NOMO-1 treated with DMSO at 0.1 percent for 48 hours (cell line): Measurements from ENCODE around the gene PRDM7.

Experiments used
- DNase-seq: peaks from one replicate; lab custom pipeline; 2025; ENCODE audit not compliant: unreplicated experiment; lab: John Stamatoyannopoulos, UW

Gene PRDM7

DNA sequence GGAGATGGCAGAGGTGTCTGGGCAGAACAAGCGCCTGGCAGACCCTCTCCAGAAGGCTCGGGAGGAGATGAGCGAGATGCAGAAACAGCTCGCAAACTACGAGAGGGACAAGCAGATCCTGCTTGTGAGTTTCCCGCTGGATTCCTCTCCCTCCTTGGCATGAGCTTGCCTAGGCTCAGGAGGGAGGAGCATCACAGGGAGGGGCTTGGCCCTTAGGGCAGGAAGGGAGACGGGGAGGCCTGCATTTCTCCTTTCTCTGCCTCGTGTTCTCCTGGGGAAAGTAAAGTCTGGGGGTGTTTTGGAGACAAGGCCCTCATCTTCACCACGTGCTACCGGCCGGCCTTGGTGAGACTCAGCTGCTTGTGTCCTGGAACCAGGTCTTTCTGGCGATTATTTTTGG is 39.9 kb downstream of the PRDM7 start:
- DNase-seq = no peak

DNA sequence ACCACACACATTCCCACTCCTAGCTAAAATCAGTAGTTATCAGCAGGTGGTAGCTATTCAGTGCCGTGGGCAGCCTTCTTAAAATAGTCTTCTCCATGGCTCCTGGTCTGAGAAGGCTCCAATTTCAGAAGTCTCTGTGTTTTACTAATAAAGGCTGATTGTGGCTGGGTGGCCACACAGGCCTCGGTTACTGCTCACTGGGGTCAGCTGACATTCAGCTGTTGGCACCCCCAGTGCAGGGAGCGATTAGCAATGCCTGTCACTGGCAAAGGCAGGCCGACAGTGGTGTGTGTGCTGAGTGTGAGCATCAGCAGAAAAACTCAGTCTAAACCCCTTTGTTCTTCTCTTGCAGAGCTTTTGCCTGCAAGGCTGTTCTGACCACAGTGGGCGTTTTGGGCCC is 41.2 kb downstream of the PRDM7 start:
- DNase-seq = no peak

- DNase-seq = no peak
Observed at GRCh38 chr16:90034504-90034903, 42.6 kb downstream of the PRDM7 start.

DNA sequence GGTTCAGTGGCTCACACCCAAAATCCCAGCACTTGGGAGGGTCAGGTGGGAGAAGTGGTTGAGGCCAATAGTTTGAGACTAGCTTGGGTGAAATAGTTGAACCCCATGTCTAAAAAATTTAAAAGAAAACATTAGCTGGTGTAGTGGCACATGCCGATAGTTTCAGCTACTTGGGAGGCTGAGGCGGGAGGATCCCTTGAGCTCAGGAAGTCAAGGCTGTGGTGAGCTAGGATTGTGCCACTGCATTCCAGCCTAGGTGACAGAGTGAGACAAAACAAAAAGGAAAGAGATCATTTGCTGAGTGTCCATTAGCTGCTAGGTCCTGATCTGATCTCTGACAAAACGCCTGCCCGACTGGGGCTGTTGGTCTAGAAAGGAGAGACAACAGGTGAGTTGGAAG is 43.7 kb downstream of the PRDM7 start:
- DNase-seq = no peak

DNA sequence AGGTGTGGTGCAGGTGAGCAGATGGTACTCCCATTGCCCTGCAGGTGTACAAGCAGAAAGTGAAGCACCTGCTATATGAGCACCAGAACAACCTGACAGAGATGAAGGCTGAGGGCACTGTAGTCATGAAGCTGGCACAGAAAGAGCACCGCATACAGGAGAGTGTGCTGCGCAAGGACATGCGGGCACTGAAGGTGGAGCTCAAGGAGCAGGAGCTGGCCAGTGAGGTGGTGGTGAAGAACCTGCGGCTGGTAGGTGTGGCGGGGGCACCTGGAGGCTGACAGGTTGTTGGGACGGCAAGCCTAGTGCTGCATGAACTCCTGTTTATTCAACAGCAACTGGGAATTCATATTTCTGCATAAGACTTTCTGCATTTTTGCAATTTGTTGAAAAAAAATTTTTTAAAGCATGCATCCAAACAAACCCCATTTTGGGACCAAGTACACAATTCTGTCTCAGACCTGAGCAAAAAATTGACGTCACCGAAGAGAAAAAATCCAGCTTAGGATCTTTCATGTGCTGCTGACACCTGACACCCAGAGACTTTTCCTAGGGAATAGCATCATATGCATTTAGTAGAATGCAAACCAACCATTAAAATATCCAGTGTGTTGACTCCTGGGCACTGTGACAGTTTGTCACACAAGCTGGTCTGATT is 44.3 kb downstream of the PRDM7 start:
- no peak for DNase-seq

DNA sequence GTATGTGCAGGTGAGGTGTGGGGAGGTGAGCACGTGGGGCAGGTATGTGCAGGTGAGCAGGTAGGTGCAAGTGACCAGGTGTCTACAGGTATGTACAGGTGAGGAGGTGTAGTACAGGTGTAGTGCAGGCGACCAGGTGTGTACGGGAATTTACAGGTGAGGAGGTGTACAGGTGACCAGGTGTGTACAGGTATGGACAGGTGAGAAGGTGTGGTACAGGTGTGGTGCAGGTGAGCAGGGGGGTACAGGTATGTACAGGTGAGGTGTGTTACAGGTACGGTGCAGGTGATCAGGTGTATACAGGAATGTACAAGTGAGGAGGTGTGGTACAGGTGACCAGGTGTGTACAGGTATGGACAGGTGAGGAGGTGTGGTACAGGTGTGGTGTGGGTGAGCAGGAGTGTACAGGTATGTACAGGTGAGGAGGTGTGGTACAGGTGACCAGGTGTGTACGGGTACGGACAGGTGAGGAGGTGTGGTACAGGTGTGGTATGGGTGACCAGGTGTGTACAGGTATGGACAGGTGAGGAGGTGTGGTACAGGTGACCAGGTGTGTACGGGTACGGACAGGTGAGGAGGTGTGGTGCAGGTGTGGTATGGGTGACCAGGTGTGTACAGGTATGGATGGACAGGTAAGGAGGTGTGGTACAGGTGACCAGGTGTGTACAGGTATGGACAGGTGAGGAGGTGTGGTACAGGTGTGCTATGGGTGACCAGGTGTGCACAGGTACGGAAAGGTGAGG is 45.0 kb downstream of the PRDM7 start:
- no peak for DNase-seq

DNA sequence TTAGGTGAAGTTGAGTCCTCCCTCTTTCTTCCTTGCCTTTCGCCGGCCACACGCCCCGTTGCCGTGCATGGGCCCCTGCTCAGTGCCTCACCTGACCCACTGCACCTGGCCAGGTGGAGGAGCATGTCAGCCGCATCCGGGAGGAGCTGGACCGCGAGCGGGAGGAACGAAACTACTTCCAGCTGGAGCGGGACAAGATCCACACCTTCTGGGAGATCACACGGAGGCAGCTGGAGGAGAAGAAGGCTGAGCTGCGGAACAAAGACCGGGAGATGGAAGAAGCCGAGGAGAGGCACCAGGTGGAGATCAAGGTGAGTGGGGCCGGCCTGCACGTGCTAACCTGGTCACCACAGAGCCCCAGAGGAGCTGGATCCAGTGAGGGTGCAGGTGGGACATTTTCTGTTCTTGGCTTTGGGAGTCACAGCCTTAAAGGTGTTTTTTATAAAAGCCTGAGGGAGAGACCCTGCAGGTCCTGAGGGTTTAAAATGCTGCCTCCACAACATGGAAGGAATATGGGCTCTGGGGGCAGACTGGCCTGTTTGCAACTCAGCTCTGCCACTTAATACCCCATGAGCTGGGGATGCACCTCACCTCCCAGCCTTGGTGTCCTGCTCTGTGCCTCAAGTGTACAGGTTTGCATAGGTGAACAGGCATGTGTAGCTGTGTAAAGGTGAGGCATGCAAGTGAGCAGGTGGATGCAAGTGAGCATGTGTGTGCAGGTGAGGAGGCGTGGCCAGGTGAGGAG is 45.8 kb downstream of the PRDM7 start:
- DNase-seq = no peak

GRCh38 chr16:90028985-90029384 is 48.1 kb downstream of the PRDM7 start:
- DNase-seq = no peak

DNA sequence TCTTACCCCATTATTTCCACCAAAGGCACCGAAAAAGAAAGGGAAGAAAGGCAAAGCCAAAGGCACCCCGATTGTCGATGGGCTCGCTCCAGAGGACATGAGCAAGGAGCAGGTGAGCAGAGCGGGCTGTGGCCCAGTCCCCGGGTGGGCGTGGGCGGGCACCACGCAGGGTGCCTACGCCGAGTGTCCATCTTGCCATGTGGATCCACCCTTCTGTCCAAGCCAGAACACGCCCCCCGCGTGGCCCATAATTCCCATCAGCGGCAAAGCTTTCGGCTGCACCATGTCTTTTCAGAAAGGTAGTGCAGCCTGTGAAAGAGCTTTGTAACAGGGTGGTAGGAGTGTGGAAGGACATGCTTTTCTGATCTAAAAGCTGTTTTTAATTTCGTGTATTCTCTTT is 49.5 kb downstream of the PRDM7 start:
- DNase-seq = no peak

GRCh38 chr16:90026135-90026534 is 51.0 kb downstream of the PRDM7 start:
- no peak for DNase-seq

- no peak for DNase-seq
Observed at GRCh38 chr16:90023078-90023447, 54.1 kb downstream of the PRDM7 start.

- DNase-seq = peak; percentile 79
Observed at GRCh38 chr16:90022209-90023077, 54.7 kb downstream of the PRDM7 start.

DNA sequence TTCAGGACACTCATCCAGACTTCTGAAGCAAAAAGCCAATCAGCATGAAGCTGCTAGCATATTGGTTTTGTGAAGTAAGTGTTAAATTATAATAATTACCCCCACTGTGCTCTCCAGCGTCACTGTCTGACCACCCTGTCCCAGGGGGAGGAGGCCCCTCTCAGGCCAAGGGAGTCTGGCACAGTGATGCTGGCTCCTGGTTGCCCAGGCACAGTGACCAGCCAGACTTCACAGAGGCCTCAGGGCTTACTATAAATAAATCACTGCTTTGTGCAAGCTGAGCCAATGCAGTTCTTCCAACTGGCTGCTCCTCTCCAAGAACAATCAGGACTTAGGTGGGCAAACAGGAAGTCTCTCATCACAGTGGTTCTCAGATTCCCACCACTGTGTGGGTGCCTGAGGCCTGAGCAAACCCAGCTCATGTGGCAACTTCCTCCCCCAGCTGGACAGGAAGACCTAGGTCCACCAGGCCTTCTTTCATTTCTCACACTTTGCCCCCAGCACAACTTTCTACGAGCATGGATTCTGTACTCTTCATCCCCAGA is 56.2 kb downstream of the PRDM7 start:
- no peak for DNase-seq

DNA sequence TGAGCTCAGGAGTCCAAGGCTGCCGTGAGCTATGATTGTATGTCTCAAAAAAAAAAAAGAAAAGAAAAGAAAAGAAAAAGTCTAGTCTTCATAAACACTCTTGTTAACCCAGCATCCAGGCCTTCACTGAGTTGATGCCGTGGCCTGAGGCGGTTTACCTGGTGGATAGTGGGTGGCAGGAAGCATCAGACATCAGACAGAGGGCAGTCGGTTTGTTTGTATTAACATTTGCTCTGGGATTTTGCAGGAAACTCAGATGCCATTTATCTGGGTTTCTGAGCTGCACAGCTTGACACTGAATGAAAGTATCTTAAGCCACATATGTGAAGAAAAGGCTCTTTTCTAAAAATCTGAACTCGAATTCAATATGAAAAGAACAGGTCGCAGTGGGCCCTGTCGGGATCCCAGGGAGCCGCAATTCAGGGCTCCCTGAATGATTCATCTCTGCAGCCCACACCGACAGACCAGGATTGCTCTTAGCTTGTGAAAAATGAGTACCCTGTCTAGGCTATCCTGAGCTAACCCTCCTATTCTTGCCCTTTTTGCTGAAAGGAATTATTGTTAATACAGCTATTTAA is 56.8 kb downstream of the PRDM7 start:
- DNase-seq = no peak

GRCh38 chr16:90019543-90020259 is 57.4 kb downstream of the PRDM7 start:
- DNase-seq = no peak

GRCh38 chr16:90018652-90019542 is 58.2 kb downstream of the PRDM7 start, which contains the start of gene DBNDD1:
Gene DBNDD1, minus strand, starts transcription at chr16:90019456. Its CDS starts 115 bp downstream, at chr16:90019341.
- DNase-seq = no peak

- DNase-seq = no peak
Observed at GRCh38 chr16:90018297-90018651, 58.9 kb downstream of the PRDM7 start.

- DNase-seq = no peak
Observed at GRCh38 chr16:90016339-90016950, 60.7 kb downstream of the PRDM7 start.
